Glomerular visceral epithelial cell (primary cell): Measurements from ENCODE around the gene DEFB126.
"Not testable (repeated sequence)": the region's sequence is repeated elsewhere in the genome, so short reads cannot be mapped to it uniquely, and the experiment has no call there.

Experiments used
- DNase-seq: peaks from one replicate; pipeline ENCODE4 v3.0.0-alpha.2; 2016; ENCODE audit errors: extremely low spot score

Gene DEFB126, protein sequence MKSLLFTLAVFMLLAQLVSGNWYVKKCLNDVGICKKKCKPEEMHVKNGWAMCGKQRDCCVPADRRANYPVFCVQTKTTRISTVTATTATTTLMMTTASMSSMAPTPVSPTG

DNA sequence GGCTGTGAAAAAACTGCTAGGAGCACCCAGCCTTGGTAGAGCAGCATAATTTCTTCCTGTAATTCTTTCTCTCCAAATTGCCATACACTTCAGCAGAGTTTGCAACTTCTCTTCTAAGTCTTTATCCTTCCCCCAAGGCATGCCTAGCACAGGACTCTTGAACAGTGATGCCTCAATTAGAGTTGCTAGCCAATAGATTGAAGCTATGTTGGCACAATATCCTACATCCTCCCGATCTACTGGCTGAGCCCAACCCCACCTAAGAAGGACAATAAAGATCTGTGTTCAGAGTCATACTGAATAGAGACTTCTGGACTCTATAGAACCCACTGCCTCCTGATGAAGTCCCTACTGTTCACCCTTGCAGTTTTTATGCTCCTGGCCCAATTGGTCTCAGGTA lies at the start of gene DEFB126:
Gene DEFB126, plus strand, starts transcription at position 301 of the 400 bp plus-strand sequence. Its CDS starts 39 bp downstream, at position 340.
- no peak for DNase-seq

DNA sequence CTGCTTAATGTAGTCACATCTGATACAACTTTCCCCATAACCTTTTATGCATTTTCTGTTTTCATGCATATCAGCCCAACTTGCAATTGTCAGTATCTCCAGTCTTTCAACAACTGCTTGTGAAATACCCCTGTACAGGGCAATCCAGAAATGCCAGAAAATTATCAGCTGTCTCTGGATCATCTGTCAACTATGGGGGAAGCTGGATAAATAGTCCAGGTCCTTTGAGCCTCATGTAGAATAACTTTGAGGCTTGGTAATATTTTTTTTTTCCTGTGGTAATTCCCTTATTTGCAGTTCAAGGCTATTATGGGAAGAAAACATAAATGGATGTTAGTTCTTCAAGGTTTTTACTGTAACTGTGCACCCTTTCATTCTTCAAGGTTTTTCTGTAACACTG lies 48.7 kb upstream of the DEFB126 start:
- DNase-seq: no peak

DNA sequence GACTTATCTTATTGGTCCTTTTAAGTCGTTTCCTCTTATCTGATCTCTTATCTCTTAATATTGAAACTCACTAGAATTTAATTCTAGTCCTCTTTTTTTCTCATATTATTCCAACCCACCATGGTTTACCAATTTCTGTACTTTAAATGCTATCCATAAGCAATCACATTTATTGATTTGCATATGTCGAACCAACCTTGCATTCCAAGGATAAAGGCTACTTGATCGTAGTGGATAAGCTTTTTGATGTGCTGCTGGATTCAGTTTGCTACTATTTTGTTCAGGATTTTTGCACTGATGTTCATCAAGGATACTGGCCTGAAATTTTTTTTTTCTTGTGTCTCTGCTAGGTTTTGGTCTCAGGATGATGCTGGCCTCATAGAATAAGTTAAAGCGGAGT lies 47.2 kb upstream of the DEFB126 start:
- no peak for DNase-seq

DNA sequence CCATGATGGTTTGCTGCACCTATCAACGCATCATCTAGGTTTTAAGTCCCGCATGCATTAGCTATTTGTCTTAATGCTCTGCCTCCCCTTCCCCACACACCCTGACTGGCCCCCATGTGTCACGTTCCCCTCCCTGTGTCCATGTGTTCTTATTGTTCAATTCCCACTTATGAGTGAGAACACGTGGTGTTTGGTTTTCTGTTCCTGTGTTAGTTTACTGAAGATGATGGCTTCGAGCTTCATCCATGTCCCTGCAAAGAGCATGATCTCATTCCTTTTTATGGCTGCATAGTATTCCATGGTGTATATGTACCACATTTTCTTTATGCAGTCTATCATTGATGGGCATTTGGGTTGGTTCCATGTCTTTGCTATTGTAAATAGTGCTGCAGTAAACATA lies 44.7 kb upstream of the DEFB126 start:
- DNase-seq: not testable (repeated sequence)

DNA sequence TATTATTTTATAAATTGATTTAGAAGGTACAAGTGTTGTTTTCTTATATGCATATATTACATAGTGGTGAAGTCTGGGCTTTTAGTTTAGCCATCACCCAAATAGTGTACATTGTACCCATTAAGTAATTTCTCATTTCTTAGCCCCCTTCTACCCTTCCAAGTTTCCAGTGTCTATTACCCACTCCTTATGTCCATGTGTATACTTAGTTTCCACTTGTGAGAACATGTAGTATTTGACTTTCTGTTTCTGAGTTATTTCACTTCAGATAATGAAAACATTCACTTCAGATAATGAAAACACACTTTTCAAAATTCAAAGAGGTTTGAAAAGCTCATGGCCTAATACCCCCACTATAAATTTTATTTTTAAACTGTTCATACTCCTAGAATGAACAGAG lies 40.4 kb upstream of the DEFB126 start:
- DNase-seq: no peak

DNA sequence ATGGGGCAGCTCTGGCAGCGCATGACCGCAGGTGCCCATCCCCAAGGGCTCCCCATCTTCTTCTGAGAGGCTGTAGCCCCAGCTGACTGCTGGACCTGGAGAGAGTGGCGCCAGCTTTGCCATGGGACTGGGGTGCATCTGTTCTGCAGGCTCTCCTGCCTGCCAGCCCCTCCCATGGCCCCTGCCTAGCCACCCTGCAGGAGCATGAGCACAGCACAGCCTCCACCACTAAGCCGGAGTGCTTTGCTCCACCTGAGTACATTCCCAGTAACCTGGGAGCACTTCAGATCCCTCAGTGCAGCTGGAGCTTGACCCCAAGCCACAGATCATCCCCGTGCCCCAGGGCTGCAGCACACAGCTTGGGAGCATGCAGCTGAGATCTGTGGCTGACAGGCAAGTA lies 38.9 kb upstream of the DEFB126 start:
- DNase-seq: no peak

DNA sequence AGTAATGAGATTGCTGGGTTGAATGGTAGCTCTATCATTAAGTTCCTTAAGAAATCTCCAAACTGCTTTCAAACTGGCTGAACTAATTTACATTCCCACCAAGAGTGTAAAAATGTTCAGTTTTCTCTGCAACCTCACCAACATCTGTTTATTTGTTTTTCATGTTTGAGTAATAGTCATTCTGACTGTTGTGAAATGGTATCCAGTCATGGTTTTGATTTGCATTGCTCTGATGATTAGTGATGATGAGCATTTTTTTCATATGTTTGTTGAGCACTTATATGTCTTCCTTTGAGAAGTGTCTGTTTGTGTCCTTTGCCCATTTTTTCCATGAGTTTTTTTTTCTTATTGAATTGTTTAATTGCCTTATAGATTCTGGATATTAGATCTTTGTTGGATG lies 30.0 kb upstream of the DEFB126 start:
- DNase-seq: no peak

DNA sequence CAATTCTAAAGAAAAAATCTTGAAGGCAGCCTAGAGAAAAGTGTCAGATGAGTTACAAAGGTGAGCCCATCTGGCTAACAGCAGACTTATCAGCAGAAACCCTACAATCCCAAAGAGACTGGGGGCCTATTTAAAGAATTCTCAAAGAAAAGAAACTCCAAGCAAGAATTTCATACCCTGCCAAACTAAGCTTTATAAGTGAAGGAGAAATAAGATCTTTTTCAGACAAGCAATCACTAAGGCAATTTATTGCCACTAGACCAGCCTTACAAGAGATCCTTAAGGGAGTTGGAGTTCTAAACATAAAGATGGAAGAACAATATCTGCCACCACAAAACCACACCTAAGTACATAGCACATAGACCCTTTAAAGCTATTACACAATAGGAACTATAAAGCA lies 24.9 kb upstream of the DEFB126 start:
- no peak for DNase-seq

DNA sequence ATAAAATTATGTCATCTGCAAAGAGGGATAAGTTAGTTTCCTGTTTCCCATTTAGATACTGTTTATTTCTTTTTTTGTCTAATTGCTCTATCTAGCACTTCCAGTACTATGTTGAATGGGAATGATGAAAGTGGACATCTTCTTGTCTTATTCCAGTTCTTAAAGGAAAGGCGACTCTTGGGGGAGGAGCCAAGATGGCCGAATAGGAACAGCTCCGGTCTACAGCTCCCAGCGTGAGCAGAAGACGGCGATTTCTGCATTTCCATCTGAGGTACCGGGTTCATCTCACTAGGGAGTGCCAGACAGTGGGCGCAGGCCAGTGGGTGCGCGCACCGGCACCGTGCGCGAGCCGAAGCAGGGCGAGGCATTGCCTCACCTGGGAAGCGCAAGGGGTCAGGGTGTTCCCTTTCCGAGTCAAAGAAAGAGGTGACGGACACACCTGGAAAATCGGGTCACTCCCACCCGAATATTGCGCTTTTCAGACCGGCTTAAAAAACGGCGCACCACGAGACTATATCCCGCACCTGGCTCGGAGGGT lies 12.5 kb upstream of the DEFB126 start:
- not testable (repeated sequence) for DNase-seq

DNA sequence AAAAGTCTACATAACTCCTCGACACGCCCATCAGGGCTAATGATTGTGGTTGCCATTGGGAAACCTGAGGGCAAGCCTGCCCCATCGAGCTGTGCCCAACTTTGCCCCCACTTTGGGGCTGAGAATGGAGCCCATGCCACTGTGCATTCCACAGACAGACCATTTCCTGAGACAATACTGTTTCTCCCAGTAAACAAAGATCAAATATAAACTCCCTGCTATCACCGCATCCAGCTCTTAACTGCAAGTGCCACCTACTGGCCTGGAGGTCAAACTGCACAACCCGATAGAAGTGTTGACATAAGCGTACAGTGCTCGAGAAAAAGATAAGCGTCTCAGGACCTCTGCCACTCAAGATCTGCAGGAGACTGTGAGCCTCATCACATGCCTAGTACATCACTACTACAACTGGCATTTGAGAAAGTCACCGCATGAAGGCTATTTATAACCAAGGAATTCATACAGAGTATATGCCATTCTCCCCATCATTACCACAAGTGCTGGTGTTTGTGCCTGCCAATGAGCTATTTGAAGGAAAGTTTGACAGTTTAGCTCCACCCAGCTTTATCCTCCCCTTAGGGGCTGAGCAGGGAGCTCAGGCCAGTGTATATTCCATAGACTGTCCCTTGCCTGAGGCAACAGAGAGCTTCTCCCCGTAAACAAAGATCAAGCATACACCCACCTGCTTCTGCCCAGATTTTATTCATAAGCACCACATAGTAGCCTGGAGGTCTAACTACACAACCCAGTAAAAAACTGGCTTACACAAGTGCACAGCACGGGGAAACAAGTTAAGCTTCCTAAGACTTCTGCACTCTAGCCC lies 4.5 kb upstream of the DEFB126 start:
- DNase-seq: peak; percentile 4

DNA sequence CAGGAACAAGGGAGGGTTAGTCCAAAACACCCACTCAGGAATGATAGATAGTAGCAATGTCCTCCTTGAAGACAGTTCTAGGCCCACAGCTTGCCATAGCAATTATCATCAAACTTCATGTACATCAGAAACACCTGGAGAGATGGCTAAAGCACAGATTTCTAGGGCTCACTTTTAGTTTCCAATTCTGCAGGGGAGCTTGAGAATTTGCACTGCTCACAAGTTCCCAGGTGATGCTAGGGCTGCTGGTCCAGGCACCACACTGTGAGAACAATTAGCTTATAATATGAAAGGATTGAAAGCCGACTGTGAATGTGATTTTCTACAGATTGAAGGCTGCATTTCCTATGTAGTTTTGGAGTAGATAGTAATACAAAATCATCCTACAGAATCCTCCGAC lies 3.5 kb downstream of the DEFB126 start:
- no peak for DNase-seq

DNA sequence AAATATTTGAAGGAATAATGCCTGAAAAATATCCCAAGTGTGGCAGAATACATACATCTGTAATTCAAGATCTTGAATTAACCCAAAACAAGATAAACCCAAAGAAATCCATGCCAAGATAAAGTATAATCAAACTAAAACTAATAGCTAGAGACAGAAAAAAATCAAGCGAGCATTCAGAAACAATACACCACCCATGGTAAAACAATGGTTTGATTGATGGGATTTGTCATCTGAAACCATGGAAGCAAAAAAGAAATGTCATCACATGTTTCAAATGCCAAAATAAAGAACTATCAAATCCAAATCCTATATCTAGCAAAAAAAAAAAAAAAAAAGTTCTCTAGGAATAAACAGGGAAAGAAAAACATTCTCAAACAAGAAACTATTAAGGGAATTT lies 9.7 kb downstream of the DEFB126 start:
- DNase-seq: no peak

DNA sequence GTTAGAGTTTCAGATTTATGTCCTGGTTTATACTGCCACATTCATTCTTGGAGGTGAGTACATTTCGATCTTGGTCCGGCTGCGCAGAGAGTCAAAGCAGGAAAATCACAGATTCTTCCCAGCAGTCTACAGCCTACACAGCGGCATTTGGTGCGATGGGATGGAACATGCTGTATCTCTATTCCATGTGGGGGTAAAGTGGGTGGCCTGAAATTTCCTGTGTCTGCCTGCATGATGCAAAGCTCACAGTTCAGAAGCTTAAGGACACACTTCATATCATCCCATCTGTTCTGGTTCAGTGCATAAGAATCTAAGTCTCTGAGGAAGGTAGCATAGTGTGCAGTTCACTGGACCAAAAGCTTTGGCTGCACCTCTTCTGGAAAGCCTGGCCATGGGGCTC lies 14.8 kb downstream of the DEFB126 start, which contains the start of gene DEFB127:
Gene DEFB127, plus strand, starts transcription at position 301 of the 400 bp plus-strand sequence. Its CDS starts 91 bp downstream, at position 392.
- no peak for DNase-seq

DNA sequence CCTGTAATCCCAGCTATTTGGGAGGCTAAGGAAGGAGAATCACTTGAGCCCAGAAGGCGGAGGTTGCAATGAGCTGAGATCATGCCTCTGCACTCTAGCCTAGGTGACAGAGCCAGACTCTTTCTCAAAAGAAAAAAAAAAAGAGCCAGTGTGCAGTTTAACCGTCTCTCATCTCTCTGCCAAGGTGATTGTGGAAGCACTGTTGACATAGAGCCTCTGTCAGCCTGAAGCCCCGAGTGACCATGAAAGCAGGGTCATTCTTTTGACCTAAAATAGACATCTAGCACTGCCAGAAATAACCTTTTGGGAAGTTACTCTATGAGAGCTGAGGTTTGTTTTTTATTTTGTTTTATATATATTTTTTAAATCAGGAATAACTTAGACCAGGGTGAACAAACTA lies 22.2 kb downstream of the DEFB126 start:
- no peak for DNase-seq

DNA sequence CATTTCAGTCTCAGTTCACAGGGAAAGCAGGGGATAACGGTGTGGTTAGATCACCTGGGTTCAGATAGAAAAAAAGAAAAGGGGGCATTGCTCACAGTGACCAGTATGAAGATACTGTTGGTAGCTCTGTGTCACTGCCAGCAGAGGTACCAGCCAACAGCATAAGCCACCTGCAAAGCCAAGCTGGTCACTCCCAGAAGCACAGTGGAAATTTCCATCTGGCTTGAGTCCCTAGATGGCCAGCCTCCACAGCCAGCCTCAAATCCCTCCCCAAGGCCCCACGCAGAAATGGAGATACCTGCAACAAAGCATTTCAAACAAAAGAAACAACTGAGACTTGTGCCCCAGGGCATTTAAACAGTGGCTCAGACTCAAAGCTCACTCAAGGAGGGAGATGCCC lies 26.5 kb downstream of the DEFB126 start:
- no peak for DNase-seq

DNA sequence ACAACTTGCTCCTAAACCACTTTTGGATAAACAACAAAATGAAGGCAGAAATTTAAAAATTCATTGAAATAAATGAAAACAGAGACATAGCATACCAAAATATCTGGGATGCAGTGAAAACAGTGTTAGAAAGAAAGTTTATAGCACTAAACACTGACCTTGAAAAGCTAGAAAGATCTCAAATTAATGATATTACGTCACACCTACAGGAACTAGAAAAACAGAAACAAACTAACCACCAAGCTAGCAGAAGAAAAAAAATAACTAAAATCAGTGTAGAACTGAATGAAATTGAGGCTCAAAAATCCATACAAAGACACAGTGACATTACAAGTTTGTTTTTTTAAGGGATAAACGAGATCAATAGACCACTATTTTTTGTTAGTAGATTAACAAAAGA lies 41.9 kb downstream of the DEFB126 start:
- no peak for DNase-seq

DNA sequence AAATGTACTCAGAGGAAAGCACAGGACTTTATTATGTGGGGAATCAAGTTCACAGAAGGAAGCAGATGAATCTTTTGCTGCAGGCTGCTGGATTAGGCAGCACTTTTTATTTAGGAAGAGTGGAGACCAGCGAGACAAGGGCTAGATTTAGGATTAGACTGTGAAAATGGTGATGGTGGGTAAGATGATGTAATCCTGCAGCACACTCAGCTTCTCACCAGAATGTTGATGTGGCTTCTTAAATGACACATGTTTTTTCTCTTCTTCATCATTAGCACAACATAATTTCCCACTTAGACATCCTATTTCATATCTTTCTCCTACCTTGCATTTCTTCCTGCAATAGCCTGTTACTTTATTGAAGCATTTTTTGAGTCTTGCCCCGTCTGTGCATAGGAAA lies 45.3 kb downstream of the DEFB126 start:
- no peak for DNase-seq

DNA sequence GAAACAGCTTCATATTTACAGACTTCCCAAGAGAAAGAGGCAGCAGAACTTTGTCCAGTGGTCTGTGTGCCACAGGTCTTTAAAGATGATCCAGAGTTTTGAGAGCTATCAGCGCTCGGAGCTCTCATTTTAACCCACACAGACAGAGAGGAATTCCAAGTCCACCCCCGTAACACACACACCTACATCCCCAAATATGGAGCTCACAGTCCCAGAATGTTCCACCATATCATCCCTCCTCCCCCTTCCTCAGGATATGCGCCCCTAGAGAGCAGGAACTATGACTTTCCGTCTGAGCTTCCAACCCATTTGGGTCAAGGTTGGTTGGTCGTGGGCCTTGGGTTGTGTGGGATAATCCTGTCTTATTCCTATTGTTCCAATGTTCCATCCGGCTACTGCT lies 47.2 kb downstream of the DEFB126 start, which contains the start of gene DEFB128:
Gene DEFB128, minus strand, starts transcription at position 101 of the 400 bp plus-strand sequence. Its CDS starts 88 bp downstream, at position 13.
- DNase-seq: no peak
